OCI-LY1 (cell line): ENCODE results near the gene POPDC3.

Experiments
- H2AFZ ChIP-seq: fragments of 200-600 bp; sonication (generic), shearing (Covaris generic); 2 replicates; pipeline ENCODE4 v1.6.0; 2014; ENCODE audit warnings: antibody characterized with exemption, mild to moderate bottlenecking, low read length
- H3F3A ChIP-seq: fragments of 200-600 bp; sonication (generic), shearing (Covaris generic); 2 replicates; pipeline ENCODE4 v1.6.0; 2014; ENCODE audit warnings: mild to moderate bottlenecking, antibody characterized with exemption, low read length, moderate library complexity; ENCODE audit not compliant: insufficient read depth
- H3K27ac ChIP-seq: fragments of 200-600 bp; sonication (generic); 2 replicates; pipeline ENCODE4 v1.5.1; 2014; ENCODE audit warnings: low read length, mixed run types, mild to moderate bottlenecking, low read depth; ENCODE audit not compliant: poor library complexity, severe bottlenecking
- H3K27me3 ChIP-seq: fragments of 200-600 bp; sonication (generic); 2 replicates; pipeline ENCODE4 v1.6.0; 2014; ENCODE audit warnings: antibody characterized with exemption, mild to moderate bottlenecking, low read length, moderate library complexity; ENCODE audit not compliant: insufficient read depth
- H3K36me3 ChIP-seq: fragments of 200-600 bp; sonication (generic); 2 replicates; pipeline ENCODE4 v1.6.1; 2014; ENCODE audit warnings: mild to moderate bottlenecking, antibody characterized with exemption, low read length, moderate library complexity, mixed read lengths; ENCODE audit not compliant: insufficient read depth
- H3K4me1 ChIP-seq: fragments of 200-600 bp; sonication (generic); 2 replicates; pipeline ENCODE4 v1.5.1; 2014; ENCODE audit warnings: mild to moderate bottlenecking, low read length, moderate library complexity; ENCODE audit not compliant: insufficient read depth, severe bottlenecking
- H3K4me2 ChIP-seq: fragments of 200-600 bp; sonication (generic), shearing (Covaris generic); 2 replicates; pipeline ENCODE4 v1.6.1; 2014; ENCODE audit warnings: low read length
- H3K4me3 ChIP-seq: fragments of 200-600 bp; sonication (generic); 2 replicates; pipeline ENCODE4 v1.5.1; 2014; ENCODE audit warnings: low read length, low read depth, mild to moderate bottlenecking, mixed read lengths; ENCODE audit not compliant: poor library complexity, severe bottlenecking
- H3K79me2 ChIP-seq: fragments of 200-600 bp; shearing (Covaris generic); 2 replicates; pipeline ENCODE4 v1.6.1; 2016; ENCODE audit warnings: mixed run types, low read length, mixed read lengths; ENCODE audit not compliant: insufficient read depth
- H3K9ac ChIP-seq: fragments of 200-600 bp; sonication (generic), shearing (Covaris generic); 2 replicates; pipeline ENCODE4 v1.6.1; 2014; ENCODE audit warnings: mild to moderate bottlenecking, low read length, mixed read lengths
- H3K9me2 ChIP-seq: fragments of 200-600 bp; sonication (generic), shearing (Covaris generic); 2 replicates; pipeline ENCODE4 v1.6.1; 2014; ENCODE audit warnings: low read depth, mild to moderate bottlenecking, low read length, mixed read lengths
- H3K9me3 ChIP-seq: fragments of 200-600 bp; shearing (Covaris generic); 2 replicates; pipeline ENCODE4 v1.6.1; 2014; ENCODE audit warnings: low read length, mixed read lengths
- H4K20me1 ChIP-seq: fragments of 200-600 bp; sonication (generic), shearing (Covaris generic); 2 replicates; pipeline ENCODE4 v1.6.0; 2016; ENCODE audit warnings: mild to moderate bottlenecking, low read length; ENCODE audit not compliant: insufficient read depth
- CTCF ChIP-seq: fragments of 200-600 bp; sonication (generic), shearing (Covaris generic); IDR thresholded peaks from 2 replicates; pipeline ENCODE4 v1.5.1; 2017; ENCODE audit warnings: mild to moderate bottlenecking, antibody characterized with exemption, low read length, moderate library complexity, mixed read lengths
- EZH2 ChIP-seq: fragments of 200-600 bp; sonication (generic), shearing (Covaris generic); IDR thresholded peaks from 2 replicates; pipeline ENCODE4 v1.8.0; 2017; ENCODE audit warnings: borderline replicate concordance, mixed run types, mild to moderate bottlenecking, antibody characterized with exemption, low read length, moderate library complexity, mixed read lengths

Gene POPDC3

DNA sequence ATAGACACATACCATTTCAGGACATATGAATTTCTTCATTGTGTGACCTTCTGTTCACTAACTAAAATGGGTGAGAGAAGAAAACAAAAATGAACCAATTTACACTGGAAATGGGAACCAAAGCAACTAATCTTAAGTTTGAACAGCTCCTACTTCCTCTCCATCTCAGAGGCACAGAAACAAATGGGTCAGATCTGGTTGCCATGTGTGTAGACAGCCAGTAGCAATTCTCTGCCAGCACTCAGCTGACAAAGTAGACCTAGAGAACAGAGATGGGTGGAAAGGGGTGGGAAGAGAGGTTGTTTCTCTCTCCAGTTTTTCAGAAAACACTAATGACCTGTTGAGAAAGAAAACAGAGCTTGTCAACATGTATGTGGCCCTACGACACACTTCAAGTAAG is 14.3 kb upstream of the POPDC3 start:
- H3F3A ChIP-seq: no peaks in the 10 kb centered on the region
- no peak overlapping the region for H2AFZ ChIP-seq
- no peak overlapping the region for H3K9ac ChIP-seq
- no peaks in the 10 kb centered on the region for H3K4me1 ChIP-seq
- H3K4me2 ChIP-seq: no peak overlapping the region
- no peak overlapping the region for H3K4me3 ChIP-seq
- H3K27me3 ChIP-seq: no peaks in the 10 kb centered on the region
- no peak overlapping the region for H3K27ac ChIP-seq
- H3K36me3 ChIP-seq: no peaks in the 10 kb centered on the region
- H4K20me1 ChIP-seq: no peaks in the 10 kb centered on the region
- H3K9me3 ChIP-seq: no peaks in the 10 kb centered on the region
- no peaks in the 10 kb centered on the region for H3K79me2 ChIP-seq
- H3K9me2 ChIP-seq: no peaks in the 10 kb centered on the region
- TF ChIP-seq EZH2 (no peak), CTCF (no peak)

DNA sequence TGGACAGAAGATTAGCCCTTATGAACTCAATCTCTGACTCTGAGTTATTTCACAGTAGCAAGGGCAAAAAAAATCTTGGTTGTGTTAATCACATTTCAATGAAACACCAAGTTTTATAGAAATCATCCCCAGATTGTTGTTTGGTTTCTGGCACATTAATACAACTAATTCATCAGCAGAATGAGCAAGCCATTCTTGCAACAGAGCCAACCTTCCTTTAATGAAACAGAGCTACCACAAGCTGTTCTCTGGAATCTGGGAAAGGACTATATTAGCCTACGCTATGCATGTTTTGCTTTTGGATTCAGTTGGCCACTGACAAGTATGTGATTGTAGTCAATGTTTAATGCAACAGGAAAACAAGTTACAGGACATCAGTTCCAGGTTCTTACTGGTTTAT is 13.8 kb upstream of the POPDC3 start:
- no peak overlapping the region for H2AFZ ChIP-seq
- H3K4me3 ChIP-seq: no peak overlapping the region
- no peaks in the 10 kb centered on the region for H3K36me3 ChIP-seq
- H3F3A ChIP-seq: no peaks in the 10 kb centered on the region
- no peak for TF ChIP-seq EZH2
- TF ChIP-seq CTCF: no peak
- H3K4me1 ChIP-seq: no peaks in the 10 kb centered on the region
- H3K9me2 ChIP-seq: no peaks in the 10 kb centered on the region
- no peaks in the 10 kb centered on the region for H3K9me3 ChIP-seq
- H3K4me2 ChIP-seq: no peak overlapping the region
- H3K9ac ChIP-seq: no peak overlapping the region
- no peaks in the 10 kb centered on the region for H3K27me3 ChIP-seq
- no peaks in the 10 kb centered on the region for H4K20me1 ChIP-seq
- H3K27ac ChIP-seq: no peak overlapping the region
- no peaks in the 10 kb centered on the region for H3K79me2 ChIP-seq

DNA sequence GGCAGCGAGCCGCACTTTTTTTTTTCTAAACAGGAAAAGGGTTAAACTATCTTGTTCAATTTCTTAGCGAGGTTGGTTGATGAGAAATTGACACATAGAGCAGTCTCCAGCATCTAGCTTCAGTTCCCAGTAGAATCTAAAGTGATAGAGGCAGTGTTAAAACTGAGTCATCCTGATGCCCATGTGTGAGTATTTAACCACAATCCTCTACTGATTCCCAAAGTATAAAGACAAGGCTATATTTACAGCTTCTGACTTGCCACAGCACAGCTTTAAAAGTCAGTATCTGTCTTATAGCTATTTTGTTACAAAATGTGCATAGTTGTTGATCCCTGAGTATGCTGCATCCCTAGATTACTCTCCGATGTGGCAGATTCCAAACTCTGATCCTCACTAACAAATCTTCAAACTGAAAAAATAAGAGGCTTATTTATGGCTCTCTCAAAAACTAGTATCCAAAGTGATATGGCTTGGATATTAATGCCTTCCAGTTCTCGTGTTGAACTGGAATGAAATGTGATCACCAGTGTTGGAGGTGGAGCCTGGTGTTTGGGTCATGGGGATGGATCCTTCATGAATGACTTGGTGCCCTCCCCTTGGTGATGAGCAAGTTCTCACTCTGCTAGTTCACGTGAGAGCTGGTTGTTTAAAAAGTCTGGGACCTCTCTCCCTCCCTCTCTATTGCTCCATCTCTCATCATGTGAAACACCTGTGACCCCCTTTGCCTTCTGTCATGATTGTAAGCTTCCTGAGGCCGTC is 13.1 kb upstream of the POPDC3 start:
- TF ChIP-seq EZH2 (no peak), CTCF (no peak)
- Histone ChIP-seq H3K4me3 (no peak overlapping the region), H3K9me2 (no peaks in the 10 kb centered on the region), H3K4me2 (no peak overlapping the region), H3K79me2 (no peaks in the 10 kb centered on the region), H3K27ac (no peak overlapping the region), H3K36me3 (no peaks in the 10 kb centered on the region), H2AFZ (no peak overlapping the region), H3K27me3 (no peaks in the 10 kb centered on the region), H3K9ac (no peak overlapping the region), H4K20me1 (no peaks in the 10 kb centered on the region), H3K4me1 (no peaks in the 10 kb centered on the region), H3K9me3 (no peaks in the 10 kb centered on the region), H3F3A (no peaks in the 10 kb centered on the region)
